GM18526 (cell line): ENCODE results near the gene PCSK5.

ENCODE experiments used
- POLR2A ChIP-seq: IDR thresholded peaks from 3 replicates; pipeline ENCODE4 v1.6.1; 2011; ENCODE audit not compliant: insufficient read length; ENCODE audit errors: extremely low read depth

PCSK5 gene

DNA sequence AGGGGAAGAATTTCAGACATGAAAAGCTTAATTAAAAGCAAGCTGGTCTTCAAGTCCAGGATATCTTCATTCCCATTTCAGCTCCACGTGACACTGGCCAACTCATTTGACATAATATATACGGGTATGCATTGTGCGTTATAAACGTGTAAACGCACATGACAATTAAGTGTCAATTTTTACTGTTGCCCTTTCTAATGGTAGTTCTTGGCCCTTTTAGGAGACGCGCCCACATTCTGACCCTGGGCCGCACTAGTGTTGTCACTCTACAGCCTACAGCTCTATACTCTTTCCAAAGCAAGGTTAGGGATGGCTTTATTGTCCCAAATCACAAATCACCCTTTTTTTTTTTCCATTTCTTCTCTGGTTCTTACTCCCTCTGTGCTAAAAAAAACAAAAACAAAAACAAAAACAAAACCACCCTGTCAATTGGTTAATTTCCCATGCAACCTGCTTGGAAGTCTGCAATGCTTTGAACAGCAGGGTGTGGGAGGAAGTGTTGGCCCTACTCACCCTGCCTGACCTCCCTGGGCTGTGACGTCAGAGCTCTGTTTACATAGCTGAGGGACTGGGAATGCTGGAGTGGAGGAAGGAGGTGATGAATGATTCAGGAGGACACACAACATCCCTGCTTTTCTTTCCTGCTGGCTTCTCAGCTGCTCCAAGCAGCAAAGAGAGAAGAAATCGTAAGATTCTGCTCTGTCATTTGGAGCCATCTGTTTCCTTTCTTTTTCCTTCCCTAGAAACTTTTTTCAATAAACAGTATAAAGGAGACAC, 484.5 kb downstream of the PCSK5 start:
- no peak for TF ChIP-seq POLR2A

DNA sequence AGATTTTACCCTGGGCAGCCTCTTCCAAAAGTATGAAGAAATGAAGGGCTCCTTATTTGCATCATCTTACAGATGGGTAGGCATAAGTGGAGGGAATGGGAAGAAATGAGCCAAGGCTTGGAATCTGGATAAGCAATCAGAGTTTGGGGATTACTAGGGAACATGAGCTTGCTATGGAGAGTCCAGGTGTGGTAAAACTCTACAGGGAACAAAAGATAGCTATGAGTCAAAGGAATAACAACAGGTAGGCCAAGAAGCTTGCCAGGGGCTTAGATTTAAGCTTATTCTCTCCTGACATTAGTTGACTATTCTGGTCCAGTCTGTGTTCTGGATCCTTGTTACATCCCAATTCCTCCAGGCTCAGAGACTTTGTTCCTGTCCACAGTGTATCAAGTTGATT, 487.3 kb downstream of the PCSK5 start:
- no peak for TF ChIP-seq POLR2A

DNA sequence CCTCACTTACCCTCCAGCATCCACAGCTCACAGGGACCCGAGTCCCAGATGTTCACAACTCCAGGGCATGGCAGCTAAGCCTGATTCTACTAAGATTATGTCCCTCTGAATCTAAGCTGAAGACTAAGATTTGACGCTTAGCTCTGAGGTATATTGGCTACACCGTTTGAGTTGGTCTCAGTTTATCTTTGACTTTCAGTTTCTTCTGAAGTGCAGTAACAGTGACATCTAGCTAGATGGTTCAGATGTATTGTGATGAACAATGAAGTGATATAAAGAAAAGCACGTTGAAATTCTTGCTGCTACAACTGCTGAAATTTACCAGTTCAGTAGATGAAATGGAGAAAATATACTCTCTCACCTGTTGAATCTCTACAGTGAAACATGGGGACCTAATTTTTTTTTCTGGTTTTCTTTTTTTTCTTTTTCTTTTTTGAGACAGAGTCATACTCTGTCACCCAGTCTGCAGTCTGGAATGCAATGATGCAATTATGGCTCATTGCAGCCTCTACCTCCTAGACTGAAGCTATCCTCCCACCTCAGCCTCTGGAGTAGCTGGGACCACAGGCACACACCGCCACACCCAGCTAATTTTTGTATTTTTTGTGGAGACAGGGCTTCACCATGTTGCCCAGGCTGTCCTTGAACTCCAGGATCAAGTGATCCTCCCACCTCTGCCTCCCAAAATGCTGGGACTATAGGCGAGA, 488.0 kb downstream of the PCSK5 start:
- TF ChIP-seq POLR2A = no peak

DNA sequence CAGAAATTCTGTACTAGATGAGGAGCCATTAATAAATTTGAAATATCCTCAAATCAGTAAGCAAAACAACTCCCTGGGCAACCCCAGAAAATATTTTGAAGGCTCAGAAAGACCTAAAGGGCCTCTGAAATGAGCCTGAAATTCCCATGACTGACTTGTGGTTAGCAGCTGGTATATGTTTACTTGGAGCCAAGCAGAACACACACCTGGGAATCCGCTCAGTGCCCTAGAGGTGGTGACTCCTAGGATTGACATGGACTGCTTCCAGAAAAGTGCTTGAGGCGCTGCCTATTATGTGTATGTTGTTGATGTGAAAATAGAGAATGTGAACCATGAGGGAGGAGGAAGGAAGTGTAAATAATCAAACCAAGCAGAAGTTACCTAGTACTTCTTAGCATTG, 489.0 kb downstream of the PCSK5 start:
- no peak for TF ChIP-seq POLR2A

DNA sequence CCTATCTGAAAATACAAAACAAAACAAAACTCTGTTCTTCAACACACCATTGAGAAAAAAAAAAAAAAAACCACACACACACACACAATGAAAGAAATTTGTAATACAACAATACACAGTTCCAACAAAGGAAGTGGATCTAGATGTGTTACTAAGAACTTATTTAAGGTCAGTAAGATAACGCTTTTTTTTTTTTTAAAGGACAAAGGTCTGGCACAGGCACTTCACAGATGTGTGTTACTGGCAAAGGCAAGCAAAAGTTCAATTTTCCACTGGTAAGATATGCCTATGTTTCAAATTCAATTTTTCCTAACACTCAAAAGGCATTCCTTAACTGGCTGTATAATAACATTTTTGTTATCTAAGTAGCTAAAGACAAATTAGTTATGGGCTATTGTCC, 500.2 kb downstream of the PCSK5 start:
- no peak for TF ChIP-seq POLR2A

DNA sequence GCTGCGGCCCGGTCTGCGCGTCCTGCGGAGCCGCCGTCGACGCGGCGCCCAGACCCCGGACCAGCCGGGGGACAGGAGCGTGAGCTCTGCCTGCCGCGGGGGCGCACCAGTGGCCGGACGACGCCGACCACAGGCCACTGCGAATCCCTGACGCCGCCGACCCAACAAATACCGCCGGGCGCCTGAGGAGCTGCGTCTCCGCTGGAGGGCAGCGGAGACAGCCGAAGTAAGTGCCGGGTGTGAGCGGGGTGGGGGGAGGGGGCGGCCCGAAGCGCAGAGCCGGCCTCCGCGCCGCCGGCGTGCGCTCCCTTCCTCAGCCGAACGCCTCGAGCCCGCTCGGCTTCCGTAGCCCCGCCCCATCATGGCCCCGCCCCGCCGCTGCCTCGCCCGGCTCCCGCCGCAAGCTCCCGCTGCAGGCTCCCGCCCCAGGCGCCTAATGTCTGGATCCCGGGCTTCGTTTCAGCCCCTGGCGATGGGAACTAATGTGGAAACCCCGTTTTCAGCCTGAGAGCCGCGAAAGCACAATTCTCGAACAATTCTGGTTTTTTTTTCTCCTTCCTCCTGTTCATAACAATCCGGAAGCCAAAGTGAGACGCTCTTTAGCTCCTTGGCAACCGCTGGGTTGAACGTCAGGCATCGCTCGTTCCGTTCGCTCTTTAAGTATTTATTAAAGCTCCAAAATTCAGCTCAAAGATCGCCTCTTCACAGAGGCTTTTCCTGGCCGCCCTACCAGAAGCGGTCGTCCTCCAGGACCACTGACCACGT, 503.9 kb downstream of the PCSK5 start, which contains the start of gene RFK:
Gene RFK, minus strand, starts transcription at position 232 of the 765 bp plus-strand sequence. CDS start 255 bp downstream, outside the sequence.
- TF ChIP-seq POLR2A = peak; percentile 46

DNA sequence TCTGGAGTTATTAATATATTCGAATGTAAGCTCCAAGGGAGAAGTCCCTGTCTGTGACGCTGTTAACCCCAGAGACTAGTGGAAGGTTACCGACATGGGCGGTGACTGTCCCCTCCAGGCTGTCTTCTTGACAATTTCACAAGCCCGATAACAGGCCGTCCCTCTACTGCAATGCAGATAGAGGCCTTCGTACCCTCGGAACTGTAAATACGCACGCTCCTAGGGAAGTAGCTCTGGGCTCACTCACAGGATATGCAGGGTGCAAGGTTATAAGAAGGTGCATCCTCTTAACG, 504.4 kb downstream of the PCSK5 start:
- no peak for TF ChIP-seq POLR2A

DNA sequence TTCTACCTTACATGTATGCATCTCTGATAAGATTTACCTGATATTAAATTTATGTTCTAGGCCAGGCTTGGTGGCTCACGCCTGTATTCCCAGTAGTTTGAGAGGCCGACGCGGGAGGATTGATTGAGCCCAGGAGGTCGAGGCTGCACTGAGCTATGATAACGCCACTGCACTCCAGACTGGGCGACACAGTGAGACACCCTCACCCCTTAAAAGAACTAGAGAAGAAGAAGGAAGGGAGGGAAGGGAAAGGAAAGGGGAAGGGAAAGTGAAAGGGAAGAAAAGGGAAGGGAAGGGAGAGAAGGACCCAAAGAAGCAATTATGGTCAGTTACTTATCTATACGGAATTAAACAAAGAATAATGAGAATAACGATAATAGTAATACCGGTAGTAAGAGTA, 504.9 kb downstream of the PCSK5 start:
- TF ChIP-seq POLR2A = no peak

DNA sequence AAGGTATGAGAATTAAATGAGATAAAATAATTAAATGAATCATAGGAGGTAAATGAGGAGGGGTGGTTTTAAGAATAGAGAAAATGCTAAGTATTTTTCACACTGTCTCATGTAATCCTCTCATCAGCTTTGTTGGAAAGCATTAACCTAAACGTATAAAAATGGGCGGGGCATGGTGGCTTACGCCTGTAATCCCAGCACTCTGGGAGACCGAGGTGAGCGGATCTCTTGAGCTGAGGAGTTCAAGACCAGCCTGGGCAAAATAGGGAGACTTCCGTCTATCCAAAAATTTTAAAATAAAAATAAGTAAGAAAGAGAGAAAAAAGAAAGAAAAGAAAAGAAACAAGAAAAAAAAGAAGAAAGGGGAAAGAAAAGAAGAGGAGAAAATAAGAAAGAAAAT, 505.7 kb downstream of the PCSK5 start:
- TF ChIP-seq POLR2A = no peak

DNA sequence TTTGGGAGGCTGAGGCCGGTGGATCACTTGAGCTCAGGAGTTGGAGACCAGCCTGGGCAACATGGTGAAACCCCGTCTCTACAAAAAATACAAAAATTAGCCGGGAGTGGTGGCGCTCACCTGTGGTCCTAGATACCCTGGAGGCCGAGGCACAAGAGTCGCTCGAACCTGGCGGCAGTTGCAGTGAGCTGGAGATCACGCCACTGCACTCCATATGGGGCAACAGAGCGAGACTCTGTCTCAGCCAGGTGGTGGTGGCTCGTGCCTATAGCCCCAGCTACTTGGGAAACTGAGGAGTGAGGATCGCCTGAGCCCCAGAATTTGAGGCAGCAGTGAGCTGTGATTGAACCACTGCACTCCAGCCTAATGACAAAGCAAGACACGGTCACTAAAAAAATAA, 506.1 kb downstream of the PCSK5 start:
- TF ChIP-seq POLR2A = no peak

DNA sequence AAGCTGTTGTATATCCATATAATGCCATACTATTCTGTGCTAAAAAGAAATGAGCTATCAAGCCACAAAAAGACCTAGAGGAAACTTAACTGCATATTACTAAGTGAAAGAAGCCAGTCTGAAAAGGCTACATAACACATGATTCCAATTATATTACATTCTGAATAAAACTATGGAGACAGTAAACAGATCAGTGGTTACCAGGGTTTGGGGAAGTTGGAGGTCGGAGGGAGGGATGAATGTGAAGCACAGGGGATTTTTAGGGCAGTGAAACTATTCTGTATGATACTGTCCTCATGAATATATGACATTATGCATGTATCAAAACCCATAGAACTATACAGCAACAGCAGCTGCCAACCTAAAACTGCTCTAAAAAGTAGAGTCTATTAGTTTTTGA, 509.4 kb downstream of the PCSK5 start:
- no peak for TF ChIP-seq POLR2A

DNA sequence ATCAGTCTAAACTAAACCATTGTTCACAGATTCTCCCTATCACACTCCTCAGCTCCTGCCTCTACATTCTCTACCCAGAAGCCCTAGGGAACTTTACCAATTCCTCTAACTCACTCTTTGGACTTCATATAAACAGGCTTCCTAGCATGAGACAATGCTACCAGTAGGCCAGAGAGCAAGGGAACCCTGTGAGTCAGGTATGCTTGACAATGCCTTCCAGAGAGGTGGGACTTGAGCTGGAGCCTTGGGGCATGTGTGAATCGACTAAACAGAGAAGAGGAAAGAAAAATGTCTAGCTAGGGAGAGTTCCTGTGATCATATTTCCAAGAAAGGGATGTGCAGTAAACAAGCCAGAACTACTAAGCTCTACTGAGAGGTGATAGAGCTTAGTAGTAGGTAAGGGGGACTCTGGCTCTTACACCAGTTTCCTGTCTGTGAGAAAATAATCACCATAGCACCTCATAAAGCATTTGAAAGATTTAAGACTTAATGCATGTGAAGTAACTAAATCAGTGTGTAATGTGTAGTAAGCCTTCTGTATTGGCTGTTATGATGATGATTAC, 510.1 kb downstream of the PCSK5 start:
- TF ChIP-seq POLR2A = no peak

DNA sequence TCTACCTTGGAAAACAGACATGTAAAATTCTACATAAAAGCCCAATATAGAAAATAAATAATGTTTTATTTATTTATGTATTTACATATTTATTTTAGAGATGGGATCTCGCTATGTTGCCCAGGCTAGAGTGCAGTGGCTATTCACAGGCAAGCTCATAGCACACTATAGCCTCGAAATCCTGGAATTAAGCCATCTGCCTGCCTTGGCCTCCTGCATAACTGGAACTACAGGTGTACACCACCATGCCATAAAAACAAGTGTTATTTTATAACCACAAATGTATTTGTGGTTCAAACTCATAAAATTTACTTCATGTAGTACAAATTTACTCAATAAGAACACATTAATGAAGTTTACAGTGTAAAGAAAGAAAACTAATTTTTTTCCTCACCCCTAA, 510.7 kb downstream of the PCSK5 start:
- no peak for TF ChIP-seq POLR2A

DNA sequence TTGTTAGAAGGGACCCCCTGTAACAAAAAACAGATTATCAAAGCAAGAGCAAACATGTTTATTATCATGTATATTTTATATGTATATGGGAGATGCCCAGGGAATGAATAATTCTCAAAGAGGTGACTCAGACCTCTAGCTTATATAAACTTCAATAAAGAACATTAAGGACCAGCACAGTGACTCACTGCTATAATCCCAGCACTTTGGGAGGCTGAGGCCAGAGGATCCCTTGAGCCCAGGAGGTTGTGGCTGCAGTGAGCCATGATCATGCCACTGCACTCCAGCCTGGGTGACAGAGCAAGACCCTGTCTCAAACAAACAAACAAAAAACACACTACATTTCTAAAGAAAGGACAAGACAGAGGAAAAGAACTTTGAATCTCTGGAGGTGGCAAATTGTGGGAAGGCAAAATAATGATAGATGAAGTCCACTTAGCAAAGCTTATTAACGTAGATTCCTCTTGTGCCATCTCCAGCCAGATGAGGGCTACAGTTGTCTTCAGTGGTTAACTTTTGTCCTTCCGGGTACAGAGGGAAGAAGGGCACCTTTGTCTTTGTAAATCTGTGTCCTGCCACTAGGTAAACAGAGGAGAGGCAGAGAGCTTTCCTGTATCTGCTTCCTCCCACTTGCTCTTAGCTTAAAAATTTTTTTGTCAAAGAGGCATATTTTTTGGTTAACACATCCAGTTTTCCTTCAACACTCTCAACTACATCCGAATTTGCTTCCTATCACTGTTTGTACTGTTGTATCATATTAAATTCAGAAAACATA, 511.3 kb downstream of the PCSK5 start:
- TF ChIP-seq POLR2A = no peak

DNA sequence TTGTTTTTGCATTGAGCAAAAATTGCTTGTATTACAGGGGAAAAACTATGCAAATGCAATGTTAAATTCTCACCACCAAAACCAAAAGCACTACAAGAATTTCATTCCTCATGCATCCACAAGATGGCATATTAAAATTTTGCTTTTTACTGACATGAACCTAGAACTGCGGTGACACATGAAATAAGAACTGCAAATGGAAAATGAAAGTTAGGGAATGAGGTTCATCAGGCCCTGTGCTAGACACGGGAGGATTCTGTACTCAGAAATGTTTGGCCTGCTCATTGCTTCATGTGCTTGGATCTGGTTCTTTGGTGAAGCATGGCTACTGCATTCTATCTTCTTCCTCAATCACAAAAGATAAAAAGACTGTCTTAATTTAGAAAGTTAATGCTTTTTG, 512.9 kb downstream of the PCSK5 start:
- TF ChIP-seq POLR2A = no peak
